Psoas muscle (tissue), 8 donors: ENCODE results near the gene PIGK. TPM values are rescaled to one million over a fixed set of nuclear protein-coding genes. Genes with fewer than 3 reads are reported as not detected.

Experiments used
- ATAC-seq, 4 donors: fragments of 200-7000 bp; cut with Tn5 transposase; one replicate each; pipeline ENCODE4 v1.9.1; 2020; ENCODE audit warnings: moderate library complexity in 3 of 4, mild to moderate bottlenecking in 2 of 4
- DNase-seq, 2 donors: peaks; one replicate each; pipeline ENCODE4 v3.0.0-alpha.2; 2020
- H3K27ac ChIP-seq: fragments of 200-600 bp; one replicate; pipeline ENCODE4 v1.8.0; 2022
- H3K27me3 ChIP-seq, 3 donors: fragments of 200-600 bp in 1 of 3; one replicate each; pipeline versions ENCODE4 v1.6.1 to v1.8.0; 2013 to 2022; ENCODE audit warnings: low read length in 2 of 3, mild to moderate bottlenecking in 2 of 3, moderate library complexity in 1 of 3; ENCODE audit not compliant: insufficient read depth in 3 of 3
- H3K36me3 ChIP-seq, 2 donors: fragments of 200-600 bp in 1 of 2; one replicate each; pipeline versions ENCODE4 v1.6.1 to v1.8.0; 2013 to 2022; ENCODE audit warnings: low read depth in 1 of 2, mild to moderate bottlenecking in 1 of 2, moderate library complexity in 1 of 2; ENCODE audit not compliant: insufficient read depth in 1 of 2
- H3K4me1 ChIP-seq: fragments of 200-600 bp; one replicate; pipeline ENCODE4 v1.8.0; 2022
- H3K4me3 ChIP-seq: fragments of 200-600 bp; one replicate; pipeline ENCODE4 v1.8.0; 2022; ENCODE audit warnings: mild to moderate bottlenecking
- H3K9me3 ChIP-seq: fragments of 200-600 bp; one replicate; pipeline ENCODE4 v1.8.0; 2022
- WGBS, 3 donors: extraction: QIAGEN DNeasy Blood & Tissue Kit; methylation state at CpG; one replicate each; pipeline versions ENCODE4 v1.1.6 to v1.1.7; 2013; 5-methylcytosine and 5-hydroxymethylcytosine counted together
- intact Hi-C, 2 donors: fragments of 100-400 bp; cut with DNase I; formaldehyde crosslinking; loops; one replicate each; pipeline versions ENCODE4 v1.11.0 to v1.14.2; 2022
- polyA plus RNA-seq, 3 donors: library from polyadenylated mRNA; stranded (reverse); fragments of 200-250 nt; gene quantifications; one replicate each; pipeline ENCODE4 v1.2.3, GENCODE V29; 2013
- total RNA-seq, 4 donors: library from RNA; stranded (reverse); fragmentation: NEBNext Ultra II Directional in 2 of 4; extraction: Animal tissue kit (Norgen Biotek cat#: 25700) in 2 of 4; gene quantifications; one replicate each; pipeline versions ENCODE4 v1.2.1 to v1.2.4, GENCODE V29; 2021 to 2023
- TF ChIP-seq, protein P1 (sequence below): fragments of 200-600 bp; IDR thresholded peaks from one replicate; pipeline ENCODE4 v1.8.0; 2022; ENCODE audit warnings: antibody characterized with exemption
- donor health status: healthy with polysubstance abuse.
- donor health status: DM: no; HTN: no; CAD: no; lungs with moderate emphysema.
- donor health status: Bipolar disorder and iron deficiency.
- donor health status: healthy.
- donor health status: DM: yes; HTN: yes; CAD: no.
- donor health status: DM: no; HTN: no; CAD: no.
- donor health status: DM: no; HTN: no; CAD: no.
- donor health status: DM: yes; HTN: yes; CAD: no.

Gene PIGK
- total and polyA plus RNA-seq, 7 donors = 4.8 to 13.2 (median 11.8) TPM

DNA sequence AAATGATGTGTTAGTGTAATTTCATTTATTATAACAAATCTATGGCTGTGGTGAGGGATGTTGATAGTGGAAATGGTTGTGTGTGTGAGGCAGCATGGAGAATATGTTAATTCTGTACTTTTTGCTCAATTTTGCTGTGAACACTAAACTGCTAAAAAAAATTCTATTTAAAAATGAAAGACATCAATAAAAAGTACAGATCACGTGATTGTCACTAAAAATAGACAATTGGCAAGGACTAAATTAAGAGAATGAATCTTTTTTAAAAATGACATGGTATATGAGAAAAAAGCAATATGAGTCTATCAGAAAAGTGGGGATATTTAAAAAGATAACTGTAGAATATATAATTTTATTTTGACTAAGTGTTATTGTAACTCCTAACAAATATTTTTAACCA is 15.7 kb upstream of the PIGK start:
- H3K4me3 ChIP-seq = no peak overlapping the region
- H3K27ac ChIP-seq = no peak overlapping the region
- H3K36me3 ChIP-seq = no peaks in the 10 kb centered on the region
- ATAC-seq (no peak), DNase-seq (no peak)
- TF ChIP-seq, protein P1, sequence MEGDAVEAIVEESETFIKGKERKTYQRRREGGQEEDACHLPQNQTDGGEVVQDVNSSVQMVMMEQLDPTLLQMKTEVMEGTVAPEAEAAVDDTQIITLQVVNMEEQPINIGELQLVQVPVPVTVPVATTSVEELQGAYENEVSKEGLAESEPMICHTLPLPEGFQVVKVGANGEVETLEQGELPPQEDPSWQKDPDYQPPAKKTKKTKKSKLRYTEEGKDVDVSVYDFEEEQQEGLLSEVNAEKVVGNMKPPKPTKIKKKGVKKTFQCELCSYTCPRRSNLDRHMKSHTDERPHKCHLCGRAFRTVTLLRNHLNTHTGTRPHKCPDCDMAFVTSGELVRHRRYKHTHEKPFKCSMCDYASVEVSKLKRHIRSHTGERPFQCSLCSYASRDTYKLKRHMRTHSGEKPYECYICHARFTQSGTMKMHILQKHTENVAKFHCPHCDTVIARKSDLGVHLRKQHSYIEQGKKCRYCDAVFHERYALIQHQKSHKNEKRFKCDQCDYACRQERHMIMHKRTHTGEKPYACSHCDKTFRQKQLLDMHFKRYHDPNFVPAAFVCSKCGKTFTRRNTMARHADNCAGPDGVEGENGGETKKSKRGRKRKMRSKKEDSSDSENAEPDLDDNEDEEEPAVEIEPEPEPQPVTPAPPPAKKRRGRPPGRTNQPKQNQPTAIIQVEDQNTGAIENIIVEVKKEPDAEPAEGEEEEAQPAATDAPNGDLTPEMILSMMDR = no peak
- 42 to 57% (median 42%) methylated on average over 1 of the region's 1 CpG for WGBS, 3 donors
- H3K4me1 ChIP-seq = no peaks in the 10 kb centered on the region
- H3K27me3 ChIP-seq = no peaks in the 10 kb centered on the region
- intact Hi-C loops = no loop called here
- H3K9me3 ChIP-seq = no peaks in the 10 kb centered on the region

DNA sequence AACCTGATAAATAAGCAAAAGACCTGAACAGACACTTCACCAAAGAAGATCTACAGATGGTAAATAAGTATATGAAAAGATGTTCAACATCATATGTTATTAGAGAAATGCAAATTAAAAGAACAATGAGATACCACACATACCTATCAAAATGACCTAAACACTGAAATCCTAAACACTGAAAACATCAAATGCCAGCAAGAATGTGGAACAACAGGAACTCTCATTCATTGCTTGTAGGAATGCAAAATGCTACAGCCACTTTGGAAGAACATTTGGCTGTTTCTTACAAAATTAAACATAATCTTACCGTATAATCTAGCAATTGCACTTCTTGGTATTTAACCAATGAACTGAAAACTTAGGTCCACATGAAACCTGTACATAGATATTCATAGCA is 14.9 kb upstream of the PIGK start:
- Histone ChIP-seq H3K4me3 (no peak overlapping the region), H3K9me3 (no peaks in the 10 kb centered on the region), H3K27me3 (no peaks in the 10 kb centered on the region), H3K4me1 (no peaks in the 10 kb centered on the region), H3K36me3 (no peaks in the 10 kb centered on the region), H3K27ac (no peak overlapping the region)
- no peak for ATAC-seq
- intact Hi-C loops = no loop called here
- TF ChIP-seq, protein P1 = no peak
- 73 to 80% (median 76%) methylated on average over 1 of the region's 1 CpG for WGBS, 3 donors
- DNase-seq = no peak

DNA sequence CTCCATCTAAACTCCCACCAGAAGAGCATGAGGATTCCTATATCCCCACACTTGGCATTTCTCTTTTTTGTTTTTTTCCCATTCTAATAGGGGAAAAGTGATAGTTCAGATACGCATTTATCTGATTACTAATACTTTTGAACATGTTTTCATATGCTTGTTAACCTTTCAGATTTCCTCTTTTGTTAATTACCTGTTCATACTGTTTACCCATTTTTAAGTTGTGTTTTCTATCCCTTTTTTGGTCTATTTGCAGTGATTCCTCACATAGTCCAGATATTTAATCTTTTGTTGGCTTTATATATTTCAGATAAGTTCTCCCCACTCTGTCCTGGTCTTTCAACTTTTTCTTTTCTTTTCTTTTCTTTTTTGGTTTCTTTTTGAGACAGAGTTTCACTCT is 13.6 kb upstream of the PIGK start:
- no peaks in the 10 kb centered on the region for H3K9me3 ChIP-seq
- intact Hi-C loops = no loop called here
- H3K4me1 ChIP-seq = no peaks in the 10 kb centered on the region
- ATAC-seq (no peak), DNase-seq (no peak)
- H3K4me3 ChIP-seq = no peak overlapping the region
- no peak overlapping the region for H3K27ac ChIP-seq
- 94 to 96% (median 94%) methylated on average over 1 of the region's 1 CpG for WGBS, 3 donors
- no peaks in the 10 kb centered on the region for H3K27me3 ChIP-seq
- TF ChIP-seq, protein P1 = no peak
- no peaks in the 10 kb centered on the region for H3K36me3 ChIP-seq

GRCh38 chr1:77230051-77230450 is 10.8 kb upstream of the PIGK start:
- TF ChIP-seq, protein P1 = no peak
- H3K27me3 ChIP-seq = no peaks in the 10 kb centered on the region
- no peaks in the 10 kb centered on the region for H3K9me3 ChIP-seq
- intact Hi-C loops = no loop called here
- no peak overlapping the region for H3K4me3 ChIP-seq
- no peaks in the 10 kb centered on the region for H3K4me1 ChIP-seq
- no peaks in the 10 kb centered on the region for H3K36me3 ChIP-seq
- 72 to 94% (median 82%) methylated on average over 1 of the region's 1 CpG for WGBS, 3 donors
- DNase-seq (no peak), ATAC-seq (no peak)
- H3K27ac ChIP-seq = no peak overlapping the region

- no peak overlapping the region for H3K4me3 ChIP-seq
- intact Hi-C loops = no loop called here
- DNase-seq = no peak
- no peaks in the 10 kb centered on the region for H3K36me3 ChIP-seq
- H3K9me3 ChIP-seq = no peaks in the 10 kb centered on the region
- H3K27me3 ChIP-seq = no peaks in the 10 kb centered on the region
- TF ChIP-seq, protein P1 = no peak
- no peak overlapping the region for H3K27ac ChIP-seq
- no peak for ATAC-seq
- H3K4me1 ChIP-seq = no peaks in the 10 kb centered on the region
These were observed 9.6 kb upstream of the PIGK start for GRCh38 chr1:77228836-77229235.
